Measurements from ENCODE around the gene ITPK1.

DNA sequence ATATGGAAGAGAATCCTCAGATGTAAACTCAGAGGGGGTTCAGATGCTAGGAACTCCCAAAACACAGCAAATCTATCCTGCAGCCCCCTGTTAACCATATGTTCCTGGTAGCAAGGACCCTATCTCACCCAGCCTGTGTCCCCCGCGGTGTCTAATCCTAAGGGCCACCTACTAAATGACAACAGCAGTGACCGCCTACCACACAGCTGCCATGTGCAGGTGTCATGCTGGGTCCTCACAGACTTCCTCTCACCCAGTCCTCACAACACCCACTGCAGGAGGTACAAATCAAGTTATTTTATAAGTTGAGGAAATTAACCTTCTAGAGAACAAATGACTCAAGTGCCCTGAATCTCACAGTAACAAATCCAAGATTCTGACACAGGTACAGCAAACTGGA, 73.9 kb downstream of the ITPK1 start:
- TF ChIP-seq POLR2A (IDR thresholded peaks at IDR 0.05) (no peak), CTCF (IDR thresholded peaks at IDR 0.05) (no peak)
